ENCODE data around the gene CCDC73.

Gene CCDC73

GRCh38 chr11:32583459-32584271 lies 210.8 kb downstream of the CCDC73 start, which contains the start of gene EIF3M:
Gene EIF3M, plus strand, starts transcription at chr11:32583831. Its CDS starts 57 bp downstream, at chr11:32583888.
- DNase-seq (ENCODE audit: low spot score) = peak; percentile 89

DNA sequence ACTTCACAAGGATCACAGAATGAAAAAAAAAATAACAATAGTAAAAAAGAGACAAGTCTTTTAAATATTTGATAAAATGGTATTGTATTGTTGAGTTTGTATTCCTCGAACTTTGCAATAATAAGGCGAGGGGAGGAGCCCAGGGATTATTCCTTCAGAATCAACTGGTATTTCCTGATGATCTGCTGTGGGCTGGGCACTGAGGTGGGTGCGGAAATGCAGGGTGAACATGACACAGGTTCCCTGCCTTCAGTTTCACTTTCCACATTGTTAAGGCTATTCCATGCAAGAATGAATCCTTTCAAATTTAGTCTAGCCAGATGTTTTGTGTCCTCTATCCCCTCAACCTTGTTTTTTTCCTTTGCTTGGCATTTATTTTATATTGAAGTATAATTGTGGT lies 212.9 kb downstream of the CCDC73 start:
- no peak for DNase-seq (ENCODE audit: low spot score)

GRCh38 chr11:32580967-32581366 lies 213.5 kb downstream of the CCDC73 start:
- DNase-seq (ENCODE audit: low spot score) = no peak

- DNase-seq (ENCODE audit: low spot score) = no peak
Measured at GRCh38 chr11:32576456-32576855, 218.0 kb downstream of the CCDC73 start.

DNA sequence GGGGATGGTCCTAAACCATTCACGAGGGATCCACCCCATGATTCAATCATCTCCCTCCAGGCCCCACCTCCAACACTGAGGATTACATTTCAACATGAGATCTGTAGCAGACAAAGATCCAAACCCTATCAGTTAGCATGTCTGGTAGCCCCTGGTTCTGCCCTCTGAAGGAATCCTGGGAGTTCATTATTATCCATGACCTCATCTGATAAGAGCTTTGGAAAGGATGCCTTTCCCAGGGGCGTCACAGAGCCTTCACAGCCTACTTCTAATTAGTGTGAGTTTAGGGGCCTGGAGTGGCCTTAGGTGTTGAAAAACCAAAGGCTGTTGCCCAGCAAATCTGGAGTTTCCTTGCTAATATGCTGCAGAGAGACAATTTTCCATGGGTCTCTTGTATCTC lies 219.4 kb downstream of the CCDC73 start:
- DNase-seq (ENCODE audit: low spot score) = no peak

- no peak for DNase-seq (ENCODE audit: low spot score)
Measured at GRCh38 chr11:32574421-32574820, 220.0 kb downstream of the CCDC73 start.

DNA sequence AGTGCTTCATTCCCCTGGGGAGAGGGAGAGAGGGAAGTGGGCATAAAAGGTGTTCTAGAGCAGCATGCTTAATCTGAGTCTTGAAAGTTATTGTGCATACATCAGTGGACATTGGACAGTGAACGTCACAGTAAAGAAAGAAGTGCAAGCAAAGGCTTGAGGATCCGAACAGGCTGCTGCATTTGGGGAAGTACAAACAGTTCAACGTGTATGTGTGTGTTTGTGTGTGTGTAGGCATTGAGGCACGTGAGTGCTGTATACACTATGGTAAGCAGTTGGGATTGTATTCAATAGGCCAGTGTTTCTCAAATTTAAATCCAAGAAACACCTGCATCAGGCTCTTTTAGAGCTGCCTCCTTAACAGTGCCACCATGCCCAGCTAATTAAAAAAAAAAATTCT lies 221.2 kb downstream of the CCDC73 start:
- DNase-seq (ENCODE audit: low spot score) = no peak

GRCh38 chr11:32571039-32571438 lies 223.4 kb downstream of the CCDC73 start:
- no peak for DNase-seq (ENCODE audit: low spot score)

DNA sequence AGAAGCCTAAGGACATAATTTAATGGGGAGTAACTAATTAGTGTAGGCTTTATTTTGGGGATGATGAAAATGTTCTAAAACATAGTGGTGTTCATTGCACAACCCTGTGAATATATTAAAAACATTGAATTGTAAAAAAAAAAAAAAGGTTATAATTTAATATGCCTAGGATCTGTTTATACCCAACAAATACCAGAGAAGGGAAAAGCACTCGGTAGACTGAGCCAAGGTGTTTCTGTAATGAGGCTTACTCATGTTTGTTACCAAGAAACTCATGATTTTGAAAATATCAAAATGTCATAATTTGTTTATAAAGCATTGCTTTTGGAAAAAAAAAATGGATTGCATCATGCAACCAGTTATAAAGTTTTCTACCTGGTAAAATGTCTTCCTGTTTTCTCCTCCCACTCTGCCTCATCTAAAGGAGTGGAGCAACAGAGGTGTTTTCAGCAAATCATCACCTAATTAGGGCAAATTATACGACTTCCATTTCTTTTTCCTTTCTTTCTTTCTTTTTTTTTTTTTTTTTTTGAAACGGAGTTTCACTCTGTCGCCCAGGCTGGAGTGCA lies 225.1 kb downstream of the CCDC73 start:
- no peak for DNase-seq (ENCODE audit: low spot score)

- DNase-seq (ENCODE audit: low spot score) = no peak
Measured at GRCh38 chr11:32567154-32567553, 227.3 kb downstream of the CCDC73 start.

DNA sequence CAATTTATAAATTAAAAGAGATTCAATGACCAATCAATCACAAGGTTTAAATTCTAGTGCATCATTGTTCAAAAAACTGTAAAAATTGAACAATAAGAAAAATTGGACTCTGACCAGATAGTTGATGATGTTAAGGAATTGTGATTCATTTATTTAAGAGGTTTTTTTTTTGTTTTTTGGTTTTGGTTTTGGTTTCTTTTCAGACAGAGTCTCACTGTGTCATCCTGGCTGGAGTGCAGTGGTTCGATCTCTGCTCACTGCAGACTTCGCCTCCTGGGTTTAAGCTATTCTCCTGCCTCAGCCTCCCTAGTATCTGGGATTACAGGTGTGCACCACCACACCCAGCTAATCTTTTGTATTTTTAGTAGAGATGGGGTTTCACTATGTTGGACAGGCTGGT lies 227.9 kb downstream of the CCDC73 start:
- DNase-seq (ENCODE audit: low spot score) = no peak

DNA sequence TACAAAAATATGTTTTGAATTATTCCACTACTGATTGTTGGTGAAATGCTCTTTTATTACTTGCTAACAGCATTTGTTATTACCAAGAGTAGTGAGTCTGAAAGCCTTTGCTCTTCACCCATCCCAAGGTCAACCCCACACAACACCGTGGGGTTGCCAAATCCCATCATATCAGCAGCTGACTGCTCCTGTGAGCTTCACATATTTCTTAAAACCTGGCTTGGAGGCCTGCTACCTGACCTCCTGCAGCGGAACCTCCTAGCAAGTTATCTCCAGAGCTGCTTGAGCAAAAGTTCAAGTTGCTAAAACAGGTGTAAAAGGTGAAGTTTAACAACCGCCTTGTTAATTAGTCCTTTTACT lies 230.9 kb downstream of the CCDC73 start:
- DNase-seq (ENCODE audit: low spot score) = no peak

GRCh38 chr11:32562839-32563599 lies 231.4 kb downstream of the CCDC73 start:
- DNase-seq (ENCODE audit: low spot score) = no peak

- no peak for DNase-seq (ENCODE audit: low spot score)
Measured at GRCh38 chr11:32561835-32562234, 232.6 kb downstream of the CCDC73 start.

GRCh38 chr11:32555895-32556294 lies 238.6 kb downstream of the CCDC73 start:
- no peak for DNase-seq (ENCODE audit: low spot score)

- no peak for DNase-seq (ENCODE audit: low spot score)
Measured at GRCh38 chr11:32555091-32555490, 239.4 kb downstream of the CCDC73 start.
